ENCODE measurements around the gene SMIM44.
A peak's percentile ranks its signal among the peaks of the same experiment; 100 is the strongest.
"Not testable (repeated sequence)": the region's sequence is repeated elsewhere in the genome, so short reads cannot be mapped to it uniquely, and the experiment has no call there.

The SMIM44 gene

DNA sequence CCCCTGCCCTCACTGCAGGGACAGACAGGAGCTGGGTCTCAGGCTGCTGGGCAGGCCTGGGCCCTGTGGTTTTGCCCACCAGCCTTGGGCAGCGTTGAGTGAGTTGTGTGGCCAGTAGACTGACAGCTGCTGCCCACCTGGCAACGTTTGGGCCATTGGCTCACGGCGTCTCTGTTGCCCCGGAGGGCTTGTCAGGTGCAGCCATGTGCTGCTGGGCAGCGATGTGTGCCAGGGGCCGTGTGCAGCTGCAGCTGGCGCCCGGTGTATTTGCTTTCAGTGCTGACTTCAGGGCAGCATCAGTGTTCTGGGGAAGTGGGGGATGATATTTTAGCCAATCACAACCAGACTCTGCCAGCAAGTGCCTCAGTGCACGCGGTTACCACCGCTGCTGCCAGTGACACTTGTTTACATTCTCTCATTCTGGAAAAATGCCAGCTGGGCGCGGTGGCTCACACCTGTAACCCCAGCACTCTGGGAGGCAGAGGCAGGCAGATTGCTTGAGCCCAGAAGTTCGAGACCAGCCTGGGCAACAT, 33.5 kb upstream of the SMIM44 start:
- no peak for DNase-seq

DNA sequence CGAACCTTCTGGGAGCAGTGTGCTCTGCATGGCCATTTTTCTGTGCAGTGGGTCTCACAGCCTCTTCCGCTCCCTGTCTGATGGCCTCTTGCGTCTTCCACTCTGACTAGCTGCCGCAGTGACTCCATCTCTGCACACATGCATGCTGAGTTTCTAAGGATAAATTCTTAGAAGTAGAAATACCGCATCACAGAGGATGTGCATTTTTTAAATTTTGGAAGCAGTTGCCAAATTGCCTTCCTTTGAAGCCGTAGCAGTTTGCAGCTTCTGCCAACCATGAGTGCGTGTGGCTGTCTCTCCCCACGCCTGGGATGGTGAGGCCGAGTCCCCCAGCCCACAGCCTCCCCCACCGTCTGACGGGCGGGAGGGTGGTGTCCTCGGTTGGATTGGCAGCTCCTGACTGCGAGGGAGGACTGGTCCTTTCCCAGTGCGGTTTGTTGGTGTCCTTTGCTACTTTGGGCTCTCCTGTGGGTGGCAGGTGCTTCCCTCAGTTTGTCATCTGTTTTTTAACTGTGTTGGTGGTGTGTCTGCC, 32.7 kb upstream of the SMIM44 start:
- no peak for DNase-seq

DNA sequence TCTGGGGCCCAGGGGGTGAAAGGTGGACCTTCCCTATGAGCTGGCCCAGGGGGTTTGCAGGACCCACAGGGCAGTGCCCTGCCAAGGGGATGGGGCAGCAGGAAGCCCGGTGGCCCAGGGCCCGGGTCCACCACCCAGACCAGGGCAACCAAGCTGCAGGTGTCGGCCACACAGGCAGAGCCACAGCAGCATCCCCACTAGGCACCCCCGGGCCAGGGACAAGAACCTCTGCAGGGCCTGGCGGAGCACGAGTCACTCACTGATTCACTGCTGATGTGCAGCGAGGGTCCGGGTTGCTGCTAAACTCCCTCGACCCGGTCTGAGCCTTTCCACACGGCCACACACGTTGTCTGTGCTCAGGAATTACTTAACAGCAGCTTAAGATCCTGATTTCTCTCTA, 31.7 kb upstream of the SMIM44 start:
- DNase-seq, result no peak

DNA sequence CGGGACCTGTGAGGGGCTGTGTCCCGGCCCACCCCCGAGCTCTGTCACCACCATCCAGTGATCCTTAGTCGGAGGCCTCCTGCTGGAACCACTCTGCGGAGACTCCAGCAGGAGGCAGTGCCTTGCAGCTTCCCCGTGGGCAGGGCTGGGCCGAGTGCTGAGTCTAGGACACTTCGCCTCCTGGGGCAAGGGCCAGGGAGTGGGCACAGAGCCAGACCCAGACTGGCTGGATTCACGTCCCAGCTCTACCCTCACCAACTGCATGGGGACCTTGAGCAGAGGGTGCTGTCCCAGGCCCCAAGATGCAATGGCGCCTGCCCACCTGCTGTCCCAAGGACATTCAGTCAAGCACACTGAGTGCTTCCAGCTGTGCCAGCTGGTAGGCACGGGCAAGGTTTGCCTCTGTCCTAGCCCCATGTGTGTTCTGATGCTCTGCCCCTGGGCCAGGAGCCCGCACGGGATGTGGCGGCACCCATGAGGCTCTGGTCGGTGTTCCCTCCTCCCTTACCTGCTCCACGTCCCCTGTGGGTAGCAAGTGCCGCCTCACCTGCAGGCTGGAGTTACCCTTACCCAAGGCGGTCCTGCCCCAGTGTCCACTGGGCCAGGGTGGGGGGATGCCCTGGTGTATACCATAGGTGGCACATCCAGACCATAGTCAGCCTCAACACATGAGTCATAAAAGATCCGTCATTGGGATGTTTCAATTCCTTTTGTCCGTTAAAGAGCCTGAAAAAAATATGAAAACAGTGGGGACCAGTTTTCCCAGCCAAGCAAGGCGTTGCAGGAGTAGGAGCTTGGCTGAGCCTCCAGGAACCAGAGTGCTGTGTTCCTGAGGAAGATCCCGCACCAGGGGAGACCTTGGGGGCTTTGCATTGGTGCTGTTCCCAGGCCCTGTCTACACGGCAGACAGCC, 30.2 kb upstream of the SMIM44 start:
- DNase-seq, result no peak

DNA sequence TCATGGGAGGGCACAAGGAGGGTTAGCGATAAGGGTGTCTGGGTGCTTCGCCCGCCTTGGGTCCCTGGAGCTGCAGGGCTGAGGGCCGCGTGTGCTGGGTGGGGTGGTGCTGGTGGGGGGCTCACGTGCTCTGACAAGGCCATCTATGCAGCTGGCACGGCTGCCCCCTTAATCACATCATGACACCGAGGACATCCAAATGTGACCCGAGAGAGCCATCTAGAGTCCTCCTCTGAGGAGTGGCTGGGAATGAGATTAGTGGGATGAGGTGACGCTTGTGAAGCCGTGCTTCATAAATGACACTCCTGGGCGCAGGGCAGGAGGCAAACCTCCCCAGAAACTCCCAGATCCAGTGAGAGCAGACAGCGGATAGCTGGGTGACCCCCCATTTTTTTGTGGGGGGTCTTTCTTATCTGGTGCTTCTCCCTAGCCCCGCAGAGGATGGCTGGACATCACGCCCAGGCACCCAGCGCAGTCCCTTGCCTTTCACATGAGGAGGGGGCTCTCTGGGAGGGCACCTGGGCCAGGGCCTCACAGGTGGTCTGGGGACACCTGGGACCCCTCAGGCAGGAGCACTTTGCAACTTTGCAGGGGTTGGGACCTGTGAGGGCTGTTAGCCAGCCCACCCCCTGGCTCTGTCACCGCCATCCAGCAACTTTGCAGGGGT, 29.5 kb upstream of the SMIM44 start:
- DNase-seq, result no peak

DNA sequence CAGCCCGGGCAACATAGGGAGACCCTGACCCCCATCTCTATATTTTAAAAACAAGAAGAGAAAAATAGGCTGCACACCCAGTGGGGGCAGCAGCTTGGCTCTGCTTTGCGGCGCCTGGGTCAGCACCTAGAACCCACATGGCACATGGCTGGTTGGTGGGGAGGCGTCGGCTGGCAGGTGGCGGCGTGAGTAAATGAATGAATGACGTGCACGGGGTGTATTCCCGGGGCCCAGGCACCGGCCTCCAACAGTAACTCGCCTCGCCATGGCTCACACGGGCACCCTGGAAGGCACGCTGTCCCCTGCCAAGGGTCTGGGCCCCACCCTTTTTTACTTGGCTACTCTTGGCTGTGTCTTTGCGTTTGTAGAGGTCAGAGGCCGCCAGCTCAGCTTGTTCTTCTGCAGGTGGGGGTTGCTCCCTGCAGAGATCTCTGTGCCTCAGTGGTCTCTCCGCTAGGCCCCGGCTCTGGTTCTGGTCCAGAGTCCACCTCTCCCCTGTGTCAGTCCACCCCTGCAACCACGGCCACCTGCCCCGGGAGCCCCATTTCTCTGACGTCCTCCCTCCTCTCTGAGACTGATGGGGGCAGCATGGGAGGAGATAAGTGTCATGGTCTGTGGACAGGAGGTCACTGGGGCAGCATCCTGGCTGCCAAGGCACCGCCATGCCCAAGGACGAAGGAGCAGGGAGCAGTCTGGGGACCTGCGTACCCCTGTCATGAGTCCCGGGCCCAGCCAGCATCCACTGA, 28.4 kb upstream of the SMIM44 start:
- DNase-seq, result no peak

DNA sequence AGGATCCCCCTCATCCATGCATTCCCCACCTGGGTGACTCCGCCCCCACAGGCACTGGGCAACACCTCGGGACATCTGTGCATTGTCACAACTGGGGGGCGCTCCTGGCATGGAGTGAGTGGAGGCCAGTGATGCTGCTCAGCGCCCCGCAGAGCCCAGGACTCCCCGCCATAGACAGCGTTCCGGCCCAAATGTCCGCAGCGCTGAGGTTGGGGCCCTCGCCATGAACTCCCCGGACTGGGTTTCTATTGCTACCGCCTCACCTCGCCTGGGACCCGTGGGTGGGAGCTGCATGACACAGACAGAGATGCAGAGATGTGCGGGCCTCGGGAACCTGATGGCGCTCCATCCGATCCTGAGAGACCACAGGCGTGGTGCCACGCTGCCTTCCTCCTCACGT, 27.5 kb upstream of the SMIM44 start:
- no peak for DNase-seq

DNA sequence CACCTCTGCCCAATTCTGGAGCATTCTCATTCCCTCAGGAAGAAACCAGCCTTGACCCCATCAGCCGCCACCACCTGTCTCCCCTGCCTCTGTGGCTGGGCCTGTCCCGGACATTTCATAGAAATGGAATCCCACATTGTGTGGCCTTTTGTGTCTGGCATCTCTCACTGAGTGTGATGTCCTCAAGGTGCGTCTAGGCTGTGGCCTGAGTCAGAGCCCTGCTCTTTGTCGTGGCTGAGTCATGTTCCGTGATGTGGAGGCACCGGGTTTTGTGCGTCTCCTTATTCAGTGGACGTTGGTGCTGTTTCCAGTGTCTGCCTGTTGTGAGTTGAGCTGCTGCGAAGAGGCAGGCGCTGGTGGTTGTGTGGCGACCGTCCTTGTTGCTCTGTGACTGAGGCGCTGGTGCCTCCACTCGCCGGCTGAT, 26.3 kb upstream of the SMIM44 start:
- no peak for DNase-seq

DNA sequence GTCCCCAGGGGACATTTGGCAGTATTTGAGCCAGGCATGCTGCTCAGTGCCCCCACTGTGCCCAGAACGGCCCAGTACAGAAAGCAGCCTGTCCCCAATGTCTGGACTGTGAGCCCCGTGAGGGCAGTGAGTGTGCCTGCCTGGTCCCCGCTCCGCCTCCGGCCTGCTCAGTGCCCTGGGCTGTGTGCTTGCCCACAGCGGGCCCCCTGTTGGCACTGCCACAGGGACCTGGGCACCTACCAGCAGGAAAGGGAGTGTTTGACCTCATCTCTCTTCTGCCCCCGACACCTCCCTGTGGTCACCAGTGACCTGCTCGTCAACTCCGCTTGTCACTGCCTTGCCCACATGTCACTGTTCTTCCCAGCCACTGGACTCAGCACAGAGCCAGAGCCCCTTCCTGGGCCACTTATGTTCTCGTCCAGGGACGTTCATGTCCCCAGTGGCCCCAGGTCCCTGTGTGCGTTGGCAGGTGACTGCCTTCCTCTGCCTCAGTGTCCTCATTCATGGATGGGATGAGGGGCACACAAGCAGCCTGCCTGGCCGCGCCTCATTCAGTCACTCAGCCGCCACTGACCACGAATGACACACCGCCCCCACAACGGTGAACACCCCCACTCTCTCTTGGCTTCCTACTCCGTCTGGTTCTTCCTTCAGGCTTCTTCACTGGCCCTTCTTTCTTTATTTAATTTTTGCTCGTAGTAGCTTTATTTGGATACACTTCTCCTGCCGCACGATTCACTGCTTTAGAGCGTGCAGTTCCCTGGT, 25.7 kb upstream of the SMIM44 start:
- no peak for DNase-seq

DNA sequence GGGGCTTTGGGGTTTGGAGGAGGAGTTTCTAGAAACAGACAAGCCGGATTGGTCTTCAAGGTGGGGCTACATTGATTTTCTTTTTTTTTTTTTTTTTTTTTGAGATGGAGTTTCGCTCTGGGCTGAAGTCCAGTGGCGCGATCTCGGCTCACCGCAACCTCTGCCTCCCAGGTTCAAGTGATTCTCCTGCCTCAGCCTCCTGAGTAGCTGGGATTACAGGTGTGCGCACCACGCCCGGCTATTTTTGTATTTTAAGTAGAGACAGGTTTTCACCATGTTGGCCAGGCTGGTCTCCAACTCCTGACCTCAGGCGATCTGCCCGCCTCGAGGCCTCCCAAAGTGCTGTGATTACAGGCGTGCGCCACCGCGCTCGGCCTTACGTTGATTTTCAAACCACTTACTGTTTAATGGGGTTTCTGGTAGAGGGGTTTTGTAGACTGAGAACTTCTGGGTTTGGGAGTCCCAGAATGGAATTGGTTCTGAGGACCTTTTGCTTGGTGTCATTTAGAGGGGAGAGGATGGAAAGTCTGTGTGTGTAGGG, 24.9 kb upstream of the SMIM44 start:
- DNase-seq, result not testable (repeated sequence)

DNA sequence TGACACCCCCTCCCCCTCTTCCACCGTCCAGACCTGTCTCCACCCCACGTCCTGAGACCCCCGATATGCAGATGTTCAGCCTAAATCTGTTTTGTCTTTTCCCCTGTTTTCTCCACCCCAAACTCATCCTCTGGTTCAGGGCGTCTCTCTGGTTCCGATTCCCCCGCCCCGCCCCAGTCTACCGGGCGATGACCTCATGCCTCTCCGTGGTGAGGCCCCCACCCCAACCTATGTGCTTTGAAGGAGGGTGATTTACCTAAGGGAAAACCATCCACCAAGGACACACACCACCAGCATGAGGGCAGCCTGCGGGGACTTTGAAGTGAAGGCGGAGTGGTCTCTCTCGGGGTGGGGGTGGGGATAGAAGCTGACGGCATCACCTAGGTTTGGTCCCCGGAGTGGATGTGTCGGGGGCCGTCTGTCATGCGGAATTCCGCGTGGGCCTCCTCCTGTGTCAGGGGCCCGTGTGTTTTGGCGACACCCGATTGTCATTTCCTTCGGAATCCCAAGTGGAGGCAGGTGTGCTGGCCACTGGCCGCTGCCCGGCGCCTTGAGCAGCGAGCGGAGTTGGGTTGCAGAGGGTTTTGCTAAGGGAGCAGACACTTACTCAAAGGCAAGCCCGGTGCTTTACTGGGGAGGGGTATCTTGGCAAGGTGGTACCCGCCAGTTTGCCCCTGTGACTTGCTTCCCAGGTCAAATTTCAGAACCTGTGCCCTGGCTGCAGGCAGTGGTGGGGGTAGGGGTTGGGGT, 24.3 kb upstream of the SMIM44 start:
- DNase-seq, result peak; percentile 5

DNA sequence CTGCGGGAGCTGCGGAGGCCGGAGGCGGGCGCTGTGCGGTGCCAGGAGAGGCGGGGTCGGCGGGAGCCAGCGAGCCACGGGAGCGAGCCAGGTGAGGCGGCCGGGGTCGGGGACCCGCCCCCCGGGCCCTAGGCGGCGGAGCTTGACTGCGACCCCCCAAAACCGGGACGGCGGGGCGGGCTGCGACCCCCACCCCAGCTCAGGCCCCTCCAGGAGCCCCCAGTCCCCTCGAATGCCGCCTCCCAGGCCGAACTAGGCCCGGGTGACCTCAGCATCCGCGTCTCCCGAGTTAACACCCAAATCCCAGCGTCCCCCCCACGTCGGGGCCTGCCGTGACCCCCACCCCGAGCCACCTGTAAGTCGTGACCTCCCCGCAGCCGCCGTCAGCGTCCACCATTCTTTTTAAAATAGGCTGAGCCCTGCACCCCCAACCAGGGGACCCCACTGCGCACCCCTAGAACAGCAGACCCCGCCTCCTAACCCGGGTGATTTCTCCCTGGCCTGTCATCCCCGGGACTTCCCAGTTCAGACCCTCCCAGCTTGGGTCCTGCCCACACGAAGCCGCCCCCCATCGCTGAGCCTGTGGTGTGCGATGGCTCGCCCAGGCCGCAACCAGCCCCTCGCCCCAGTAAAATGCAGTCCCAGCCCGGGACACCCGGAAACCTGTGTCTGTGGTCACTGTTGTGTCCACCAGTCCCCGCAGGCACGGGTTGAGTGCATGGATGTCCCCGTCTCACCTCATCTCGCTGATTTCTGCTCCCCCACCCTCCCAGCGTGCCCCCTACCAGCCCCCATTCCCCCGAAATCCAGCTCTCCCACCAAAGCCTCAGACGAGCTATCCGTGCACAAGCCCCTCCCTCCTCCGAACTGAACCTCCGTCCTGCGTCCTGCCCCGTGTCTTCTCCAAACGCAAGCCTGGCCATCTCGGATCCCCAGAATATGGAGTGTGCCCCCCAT, 23.4 kb upstream of the SMIM44 start:
- DNase-seq, result no peak

DNA sequence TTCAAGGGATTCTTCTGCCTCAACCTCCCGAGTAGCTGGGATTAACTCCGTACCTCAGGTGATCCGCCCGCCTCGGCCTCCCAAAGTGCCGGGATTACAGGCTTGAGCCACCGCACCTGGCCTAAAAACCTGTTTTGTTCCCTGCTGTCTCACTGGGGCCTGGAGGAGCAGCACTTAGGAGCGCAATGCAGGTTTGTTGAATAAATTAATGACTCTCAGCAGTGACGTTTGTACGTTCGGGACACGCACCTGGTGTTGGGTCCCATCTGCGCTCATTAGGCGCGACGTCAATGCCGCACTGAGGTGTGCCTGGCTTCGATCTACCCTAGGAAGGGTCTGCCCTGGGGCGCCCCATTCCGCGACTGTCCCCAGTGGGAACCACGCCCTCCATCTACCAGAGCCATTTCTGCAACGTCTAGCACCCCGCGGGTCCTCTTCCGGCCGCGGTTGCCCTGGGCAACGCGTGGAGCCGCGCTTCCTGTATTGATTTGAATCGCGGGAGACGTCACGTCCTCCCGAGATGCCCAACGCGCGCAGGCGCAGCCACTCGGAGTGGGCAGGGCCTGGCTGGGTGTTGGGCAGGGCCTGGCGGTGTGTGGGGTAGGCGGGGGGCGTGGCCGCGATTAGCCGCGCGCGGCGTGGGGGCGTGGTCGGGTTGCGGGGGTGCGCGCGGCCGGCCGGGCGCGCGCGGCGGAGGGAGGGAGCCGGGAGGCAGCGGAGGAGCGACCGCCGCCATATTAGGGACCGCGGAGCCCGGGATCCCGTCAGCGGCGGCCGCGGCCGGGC, 22.6 kb upstream of the SMIM44 start, which contains the start of gene FZR1:
Gene FZR1, plus strand, starts transcription at position 714 of the 786 bp plus-strand sequence. CDS start 16,679 bp downstream, outside the sequence.
- DNase-seq, result peak; percentile 95

DNA sequence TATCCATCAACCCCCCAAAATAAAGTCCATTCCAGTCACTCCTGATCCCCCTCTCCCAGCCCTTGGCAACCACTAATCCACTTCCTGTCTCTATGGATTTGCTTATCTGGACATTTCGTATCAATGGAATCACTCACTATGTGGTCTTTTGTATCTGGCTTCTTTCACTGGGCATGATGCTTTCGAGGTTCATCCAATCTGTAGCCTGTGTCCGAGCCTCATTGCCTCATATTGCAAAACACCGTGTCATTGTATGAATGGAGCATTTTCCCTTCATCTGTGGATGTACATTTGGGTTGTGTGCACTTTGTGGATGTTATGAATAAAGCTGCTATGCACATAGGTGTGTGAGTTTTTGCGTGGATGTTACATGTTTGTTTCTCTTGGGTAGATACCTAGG, 21.5 kb upstream of the SMIM44 start:
- no peak for DNase-seq

DNA sequence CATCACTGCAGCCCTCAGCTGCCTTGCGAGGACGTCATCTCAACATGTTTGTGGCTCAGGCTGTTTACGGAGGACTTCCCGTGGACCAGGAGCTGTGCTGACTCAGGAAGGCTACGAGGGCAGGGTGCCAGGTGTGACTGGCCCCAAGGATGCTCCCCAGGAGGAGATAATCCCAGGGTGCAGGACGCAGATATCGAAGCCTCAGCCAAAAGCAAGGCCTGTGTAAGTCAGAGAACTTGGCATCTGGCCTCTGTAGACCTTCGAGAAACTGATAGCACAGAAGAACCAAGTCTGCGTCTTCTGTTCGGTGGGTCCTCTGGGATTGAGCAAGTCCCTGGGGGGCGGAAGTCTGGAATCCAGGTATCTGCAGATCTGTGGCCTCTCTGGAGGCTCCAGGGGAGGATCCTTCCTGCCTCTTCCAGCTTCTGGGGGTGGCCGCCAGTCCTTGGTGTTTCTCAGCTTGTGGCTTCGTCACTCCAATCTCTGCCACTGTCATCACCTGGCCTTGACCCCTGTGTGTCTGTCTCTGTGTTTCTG, 19.9 kb upstream of the SMIM44 start:
- no peak for DNase-seq

DNA sequence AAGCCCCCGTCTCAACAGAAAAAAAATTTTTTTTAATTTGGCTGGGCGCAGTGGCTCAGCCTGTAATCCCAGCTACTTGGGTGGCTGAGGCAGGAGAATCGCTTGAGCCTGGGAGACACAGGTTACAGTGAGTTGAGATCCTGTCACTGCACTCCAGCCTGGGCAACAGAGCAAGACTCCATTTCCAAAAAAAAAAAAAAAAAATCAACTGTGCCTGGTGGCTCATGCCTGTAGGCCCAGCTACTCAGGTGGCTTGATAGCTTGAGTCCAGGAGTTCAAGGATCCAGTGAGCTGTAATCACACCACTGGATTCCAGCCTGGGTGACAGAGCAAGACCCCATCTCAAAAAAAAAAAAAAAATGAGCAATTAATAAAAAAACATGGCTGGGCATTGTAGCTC, 18.5 kb upstream of the SMIM44 start:
- DNase-seq, result no peak

DNA sequence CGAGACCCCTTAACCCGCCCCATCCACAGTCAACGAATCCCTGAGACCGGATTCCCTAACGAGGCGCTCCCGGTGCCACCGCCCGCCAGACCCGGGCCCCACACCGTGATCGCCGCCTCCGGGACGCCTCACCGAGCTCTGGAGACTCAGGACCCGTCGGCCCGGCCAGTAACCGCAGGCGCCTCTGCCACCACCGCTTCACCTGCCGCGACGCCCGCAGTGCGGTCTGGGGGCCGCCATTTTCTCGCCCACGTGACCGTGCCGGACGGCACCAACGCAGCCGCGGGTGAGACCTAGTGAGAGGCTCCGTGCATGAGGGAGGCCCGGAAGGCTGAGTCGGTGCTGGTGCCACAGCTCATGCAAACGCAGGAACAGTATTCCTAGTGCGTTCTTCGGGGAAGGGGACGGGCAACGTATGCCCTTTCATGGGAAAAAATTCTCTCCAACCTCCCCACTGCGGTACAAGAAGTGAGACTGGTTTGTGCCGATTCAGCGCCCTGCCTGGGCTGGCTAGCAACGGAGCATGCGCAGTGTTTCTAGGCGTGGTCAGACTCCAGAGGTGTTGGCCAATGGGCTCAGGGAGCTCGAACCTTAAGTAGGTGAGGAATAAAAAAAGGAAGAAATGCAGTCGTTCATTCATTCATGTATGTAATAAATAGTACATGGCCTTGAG, 17.3 kb upstream of the SMIM44 start, which contains the start of gene DOHH:
Gene DOHH, minus strand, starts transcription at position 246 of the 673 bp plus-strand sequence. CDS start 3,860 bp downstream, outside the sequence.
- DNase-seq, result peak; percentile 98

Measured in kidney glomerular epithelial cell (primary cell).